SK-N-SH (cell line): ENCODE results near the gene SNAPC3.

Experiments used
- EZH2phosphoT487 ChIP-seq: fragments of 200-600 bp; sonication (generic); IDR thresholded peaks from 2 replicates; pipeline ENCODE4 v1.6.1; 2017; ENCODE audit warnings: low read depth, mixed run types, mild to moderate bottlenecking, antibody characterized with exemption, moderate library complexity, borderline replicate concordance
- GABPA ChIP-seq: IDR thresholded peaks from 2 replicates; pipeline ENCODE4 v1.4.0; 2012; ENCODE audit warnings: low read depth, mild to moderate bottlenecking
- JUND ChIP-seq: IDR thresholded peaks from 2 replicates; pipeline ENCODE4 v1.4.0; 2012
- POLR2AphosphoS5 ChIP-seq: IDR thresholded peaks from 2 replicates; pipeline ENCODE4 v1.6.1; 2012; ENCODE audit warnings: low read depth, low read length
- TF ChIP-seq, protein P1 (sequence below): IDR thresholded peaks from 2 replicates; pipeline ENCODE4 v1.6.1; 2012; ENCODE audit warnings: mild to moderate bottlenecking, low read depth, low read length, moderate library complexity
- TF ChIP-seq, protein P2 (sequence below): fragments of 200-600 bp; sonication (generic); IDR thresholded peaks from 2 replicates; pipeline ENCODE4 v1.6.1; 2017; ENCODE audit warnings: antibody characterized with exemption, mild to moderate bottlenecking, moderate library complexity
- TF ChIP-seq, protein P3 (sequence below): fragments of 150-350 bp; IDR thresholded peaks from 2 replicates; pipeline ENCODE4 v1.6.1; 2016; ENCODE audit warnings: mild to moderate bottlenecking, low read depth, low read length

DNA sequence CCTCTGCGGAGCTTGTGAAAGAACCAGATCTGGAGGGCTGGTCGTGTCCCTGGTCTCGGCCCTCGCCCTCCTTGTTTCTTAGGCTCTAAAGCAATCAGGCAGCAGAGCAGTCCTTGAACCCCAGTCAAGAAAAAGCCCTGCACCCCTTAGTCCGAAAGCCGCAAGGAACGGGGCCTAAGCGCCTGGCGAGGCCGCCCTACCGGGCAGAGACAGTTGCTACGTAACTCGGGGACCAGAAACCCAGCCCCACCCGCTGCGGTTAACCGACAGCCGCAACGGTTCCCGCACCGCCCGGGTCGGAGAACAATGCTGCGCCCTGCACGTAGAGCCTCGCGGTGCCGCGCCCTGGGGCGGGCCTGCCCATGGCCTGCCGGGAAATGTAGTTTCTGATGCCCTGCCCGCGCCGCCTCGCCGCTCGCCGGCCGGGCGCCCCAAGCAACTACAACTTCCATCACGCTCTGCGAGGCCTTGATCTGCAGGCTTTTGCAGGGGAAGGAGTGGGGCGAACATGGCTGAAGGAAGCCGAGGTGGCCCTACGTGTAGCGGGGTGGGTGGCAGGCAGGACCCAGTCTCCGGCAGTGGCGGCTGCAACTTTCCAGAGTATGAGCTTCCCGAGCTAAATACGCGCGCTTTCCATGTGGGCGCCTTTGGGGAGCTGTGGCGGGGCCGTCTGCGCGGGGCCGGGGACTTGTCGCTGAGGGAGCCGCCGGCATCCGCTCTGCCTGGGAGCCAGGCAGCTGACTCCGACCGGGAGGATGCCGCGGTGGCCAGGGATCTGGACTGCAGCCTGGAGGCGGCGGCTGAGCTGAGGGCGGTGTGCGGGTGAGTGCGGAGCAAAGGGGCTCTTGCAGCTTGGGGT, at the start of gene SNAPC3:
- TF ChIP-seq EZH2phosphoT487: no peak
- no peak for TF ChIP-seq JUND
- peak; percentile 91 for TF ChIP-seq POLR2AphosphoS5
- TF ChIP-seq, protein P1, sequence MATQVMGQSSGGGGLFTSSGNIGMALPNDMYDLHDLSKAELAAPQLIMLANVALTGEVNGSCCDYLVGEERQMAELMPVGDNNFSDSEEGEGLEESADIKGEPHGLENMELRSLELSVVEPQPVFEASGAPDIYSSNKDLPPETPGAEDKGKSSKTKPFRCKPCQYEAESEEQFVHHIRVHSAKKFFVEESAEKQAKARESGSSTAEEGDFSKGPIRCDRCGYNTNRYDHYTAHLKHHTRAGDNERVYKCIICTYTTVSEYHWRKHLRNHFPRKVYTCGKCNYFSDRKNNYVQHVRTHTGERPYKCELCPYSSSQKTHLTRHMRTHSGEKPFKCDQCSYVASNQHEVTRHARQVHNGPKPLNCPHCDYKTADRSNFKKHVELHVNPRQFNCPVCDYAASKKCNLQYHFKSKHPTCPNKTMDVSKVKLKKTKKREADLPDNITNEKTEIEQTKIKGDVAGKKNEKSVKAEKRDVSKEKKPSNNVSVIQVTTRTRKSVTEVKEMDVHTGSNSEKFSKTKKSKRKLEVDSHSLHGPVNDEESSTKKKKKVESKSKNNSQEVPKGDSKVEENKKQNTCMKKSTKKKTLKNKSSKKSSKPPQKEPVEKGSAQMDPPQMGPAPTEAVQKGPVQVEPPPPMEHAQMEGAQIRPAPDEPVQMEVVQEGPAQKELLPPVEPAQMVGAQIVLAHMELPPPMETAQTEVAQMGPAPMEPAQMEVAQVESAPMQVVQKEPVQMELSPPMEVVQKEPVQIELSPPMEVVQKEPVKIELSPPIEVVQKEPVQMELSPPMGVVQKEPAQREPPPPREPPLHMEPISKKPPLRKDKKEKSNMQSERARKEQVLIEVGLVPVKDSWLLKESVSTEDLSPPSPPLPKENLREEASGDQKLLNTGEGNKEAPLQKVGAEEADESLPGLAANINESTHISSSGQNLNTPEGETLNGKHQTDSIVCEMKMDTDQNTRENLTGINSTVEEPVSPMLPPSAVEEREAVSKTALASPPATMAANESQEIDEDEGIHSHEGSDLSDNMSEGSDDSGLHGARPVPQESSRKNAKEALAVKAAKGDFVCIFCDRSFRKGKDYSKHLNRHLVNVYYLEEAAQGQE: no peak
- TF ChIP-seq, protein P2, sequence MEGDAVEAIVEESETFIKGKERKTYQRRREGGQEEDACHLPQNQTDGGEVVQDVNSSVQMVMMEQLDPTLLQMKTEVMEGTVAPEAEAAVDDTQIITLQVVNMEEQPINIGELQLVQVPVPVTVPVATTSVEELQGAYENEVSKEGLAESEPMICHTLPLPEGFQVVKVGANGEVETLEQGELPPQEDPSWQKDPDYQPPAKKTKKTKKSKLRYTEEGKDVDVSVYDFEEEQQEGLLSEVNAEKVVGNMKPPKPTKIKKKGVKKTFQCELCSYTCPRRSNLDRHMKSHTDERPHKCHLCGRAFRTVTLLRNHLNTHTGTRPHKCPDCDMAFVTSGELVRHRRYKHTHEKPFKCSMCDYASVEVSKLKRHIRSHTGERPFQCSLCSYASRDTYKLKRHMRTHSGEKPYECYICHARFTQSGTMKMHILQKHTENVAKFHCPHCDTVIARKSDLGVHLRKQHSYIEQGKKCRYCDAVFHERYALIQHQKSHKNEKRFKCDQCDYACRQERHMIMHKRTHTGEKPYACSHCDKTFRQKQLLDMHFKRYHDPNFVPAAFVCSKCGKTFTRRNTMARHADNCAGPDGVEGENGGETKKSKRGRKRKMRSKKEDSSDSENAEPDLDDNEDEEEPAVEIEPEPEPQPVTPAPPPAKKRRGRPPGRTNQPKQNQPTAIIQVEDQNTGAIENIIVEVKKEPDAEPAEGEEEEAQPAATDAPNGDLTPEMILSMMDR: no peak
- TF ChIP-seq, protein P3, sequence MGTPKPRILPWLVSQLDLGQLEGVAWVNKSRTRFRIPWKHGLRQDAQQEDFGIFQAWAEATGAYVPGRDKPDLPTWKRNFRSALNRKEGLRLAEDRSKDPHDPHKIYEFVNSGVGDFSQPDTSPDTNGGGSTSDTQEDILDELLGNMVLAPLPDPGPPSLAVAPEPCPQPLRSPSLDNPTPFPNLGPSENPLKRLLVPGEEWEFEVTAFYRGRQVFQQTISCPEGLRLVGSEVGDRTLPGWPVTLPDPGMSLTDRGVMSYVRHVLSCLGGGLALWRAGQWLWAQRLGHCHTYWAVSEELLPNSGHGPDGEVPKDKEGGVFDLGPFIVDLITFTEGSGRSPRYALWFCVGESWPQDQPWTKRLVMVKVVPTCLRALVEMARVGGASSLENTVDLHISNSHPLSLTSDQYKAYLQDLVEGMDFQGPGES: no peak
- no peak for TF ChIP-seq GABPA
